Fibroblast of lung (primary cell): ENCODE data around the gene SSX4. TPM values are rescaled to one million over a fixed set of nuclear protein-coding genes. Genes with fewer than 3 reads are reported as not detected.
"Not testable (repeated sequence)": the region's sequence is repeated elsewhere in the genome, so short reads cannot be mapped to it uniquely, and the experiment has no call there.

ENCODE experiments used
- DNase-seq, 2 donors: peaks; one replicate each; pipeline versions ENCODE4 v3.0.0 to v3.0.0-alpha.2; 2010; ENCODE audit warnings: low read depth in 2 of 2
- H2AFZ ChIP-seq: 2 replicates; pipeline ENCODE4 v1.5.1; 2012; ENCODE audit warnings: low read length, control low read depth, inconsistent platforms
- H3K27ac ChIP-seq: 2 replicates; pipeline ENCODE4 v1.5.1; 2011; ENCODE audit warnings: low read length, control low read depth; ENCODE audit not compliant: insufficient read depth
- H3K27me3 ChIP-seq: 2 replicates; pipeline ENCODE4 v1.5.1; 2011; ENCODE audit warnings: mild to moderate bottlenecking, low read length; ENCODE audit not compliant: control insufficient read depth, insufficient read depth
- H3K36me3 ChIP-seq: 2 replicates; pipeline ENCODE4 v1.5.1; 2011; ENCODE audit warnings: low read length; ENCODE audit not compliant: control insufficient read depth, insufficient read depth
- H3K4me1 ChIP-seq: 2 replicates; pipeline ENCODE4 v1.5.1; 2011; ENCODE audit warnings: low read length; ENCODE audit not compliant: control insufficient read depth, insufficient read depth; ENCODE audit errors: extremely low read depth
- H3K4me2 ChIP-seq: 2 replicates; pipeline ENCODE4 v1.5.1; 2011; ENCODE audit warnings: low read length, control low read depth; ENCODE audit not compliant: insufficient read depth; ENCODE audit errors: extremely low read depth
- H3K4me3 ChIP-seq, 4 experiments: fragments of 200-600 bp in 1 of 4; sonication (generic) in 1 of 4; replicated peaks in 1 of 4; 2 replicates each; pipeline ENCODE4 v1.5.1; 2011 to 2016; ENCODE audit warnings: low read length in 4 of 4, low read depth in 3 of 4, mild to moderate bottlenecking in 3 of 4, control low read depth in 2 of 4, inconsistent platforms in 1 of 4, mixed read lengths in 1 of 4; ENCODE audit not compliant: insufficient read depth in 1 of 4; ENCODE audit errors: control extremely low read depth in 1 of 4
- H3K79me2 ChIP-seq: 2 replicates; pipeline ENCODE4 v1.5.1; 2012; ENCODE audit warnings: mild to moderate bottlenecking, low read length, inconsistent platforms; ENCODE audit not compliant: control insufficient read depth, insufficient read depth
- H3K9ac ChIP-seq: 2 replicates; pipeline ENCODE4 v1.5.1; 2011; ENCODE audit warnings: mild to moderate bottlenecking, low read length, control low read depth; ENCODE audit not compliant: insufficient read depth
- H3K9me3 ChIP-seq: 2 replicates; pipeline ENCODE4 v1.5.1; 2012; ENCODE audit warnings: low read depth, low read length; ENCODE audit not compliant: control insufficient read depth, insufficient read depth
- H4K20me1 ChIP-seq: 2 replicates; pipeline ENCODE4 v1.5.1; 2011; ENCODE audit warnings: low read length; ENCODE audit not compliant: control insufficient read depth, insufficient read depth; ENCODE audit errors: extremely low read depth
- CTCF ChIP-seq, 2 donors: IDR thresholded peaks in 1 of 2; conservative IDR thresholded peaks in 1 of 2; 1 replicate in 1 of 2; 2 replicates in 1 of 2; pipeline ENCODE4 v1.5.1; 2011 to 2012; ENCODE audit warnings: low read length in 2 of 2, control low read depth in 1 of 2, inconsistent platforms in 1 of 2, low read depth in 1 of 2, mild to moderate bottlenecking in 1 of 2
- EZH2 ChIP-seq: IDR thresholded peaks from 2 replicates; pipeline ENCODE4 v1.5.1; 2012; ENCODE audit warnings: low read length, control low read depth, mild to moderate bottlenecking; ENCODE audit errors: missing control alignments
- polyA minus RNA-seq: library from RNA; depleted of rRNA, polyadenylated mRNA; stranded (reverse); fragments of >200 nt; gene quantifications from 2 replicates; pipeline ENCODE4 v1.2.3, GENCODE V29; 2011; ENCODE audit warnings: low replicate concordance
- polyA plus RNA-seq, 2 donors: library from polyadenylated mRNA; depleted of rRNA in 1 of 2; stranded (reverse) in 1 of 2; unstranded in 1 of 2; fragments of >200 nt; gene quantifications; 2 replicates each; pipeline ENCODE4 v1.2.1, GENCODE V29; 2011 to 2012; ENCODE audit warnings: missing spikeins in 1 of 2
- total RNA-seq: library from RNA; depleted of rRNA; stranded (reverse); fragments of >200 nt; gene quantifications from 2 replicates; pipeline ENCODE4 v1.2.1, GENCODE V29; 2014

The SSX4 gene
- total RNA-seq (not detected in 2 replicates), polyA plus RNA-seq (not detected in 2 replicates), polyA minus RNA-seq (2.0 TPM in 1 of 2 replicates, not detected in the other)
- polyA plus RNA-seq (2012) = not detected in 2 replicates

GRCh38 chrX:48383239-48383638 is at the start of gene SSX4:
TSS of gene SSX4 (plus strand) at chrX:48383539. CDS start at chrX:48384054, 515 bp downstream.
- not testable (repeated sequence) for H3K4me3 ChIP-seq, H3K36me3 ChIP-seq, H3K4me1 ChIP-seq, H4K20me1 ChIP-seq, H3K27ac ChIP-seq, H2AFZ ChIP-seq, H3K9me3 ChIP-seq, DNase-seq, H3K27me3 ChIP-seq, H3K79me2 ChIP-seq, H3K9ac ChIP-seq, H3K4me2 ChIP-seq

- not testable (repeated sequence) for H3K4me2 ChIP-seq, H3K9ac ChIP-seq, H4K20me1 ChIP-seq, H3K27me3 ChIP-seq, H3K36me3 ChIP-seq, H3K4me1 ChIP-seq, DNase-seq, H3K4me3 ChIP-seq, H3K9me3 ChIP-seq, H2AFZ ChIP-seq, H3K79me2 ChIP-seq, H3K27ac ChIP-seq
These were observed 37.3 kb upstream of the SSX4 start for GRCh38 chrX:48346059-48346458.

- not testable (repeated sequence) for H3K27me3 ChIP-seq, H3K9ac ChIP-seq, H3K4me3 ChIP-seq, H3K4me2 ChIP-seq, H3K79me2 ChIP-seq, H3K36me3 ChIP-seq, H4K20me1 ChIP-seq, H3K9me3 ChIP-seq, H3K27ac ChIP-seq, H2AFZ ChIP-seq, DNase-seq, H3K4me1 ChIP-seq
These were observed 26.8 kb upstream of the SSX4 start, which contains the start of gene SSX3 for GRCh38 chrX:48356315-48357094. TSS of gene SSX3 (minus strand) at chrX:48356703. CDS start at chrX:48355249, 1,454 bp downstream.

- Histone ChIP-seq H3K4me2 (no peak overlapping the region), H4K20me1 (no peaks in the 10 kb centered on the region), H2AFZ (no peak overlapping the region), H3K9ac (no peak overlapping the region), H3K4me3 (no peak overlapping the region), H3K36me3 (no peaks in the 10 kb centered on the region), H3K9me3 (no peaks in the 10 kb centered on the region), H3K27me3 (no peaks in the 10 kb centered on the region), H3K27ac (no peak overlapping the region), H3K4me1 (no peaks in the 10 kb centered on the region), H3K79me2 (no peaks in the 10 kb centered on the region)
- TF ChIP-seq CTCF (conservative IDR thresholded peaks at IDR 0.05 in 1 of 2, IDR thresholded peaks at IDR 0.05 in 1 of 2; ENCODE audit: low read depth in 1 of 2, low read length in 2 of 2) = no peak
- no peak for TF ChIP-seq EZH2
- DNase-seq = no peak
These were observed 25.7 kb upstream of the SSX4 start for GRCh38 chrX:48357681-48358080.

GRCh38 chrX:48359281-48359680 is 24.1 kb upstream of the SSX4 start:
- H4K20me1 ChIP-seq = not testable (repeated sequence)

GRCh38 chrX:48367717-48368408 is 15.5 kb upstream of the SSX4 start:
- H3K9ac ChIP-seq, H3K4me2 ChIP-seq, H3K9me3 ChIP-seq, H3K4me1 ChIP-seq, H3K27me3 ChIP-seq, DNase-seq, H3K79me2 ChIP-seq, H3K27ac ChIP-seq, H4K20me1 ChIP-seq, H2AFZ ChIP-seq, H3K36me3 ChIP-seq, H3K4me3 ChIP-seq: not testable (repeated sequence)

More at GRCh38 chrX:48359281-48359680, 24.1 kb upstream of the SSX4 start:
- H3K9me3 ChIP-seq, H3K9ac ChIP-seq, DNase-seq, H3K79me2 ChIP-seq, H3K4me2 ChIP-seq, H3K27me3 ChIP-seq, H3K4me1 ChIP-seq, H3K27ac ChIP-seq, H3K36me3 ChIP-seq, H2AFZ ChIP-seq, H3K4me3 ChIP-seq: not testable (repeated sequence)
